ENCODE data around the gene PAPPA2.

The PAPPA2 gene

DNA sequence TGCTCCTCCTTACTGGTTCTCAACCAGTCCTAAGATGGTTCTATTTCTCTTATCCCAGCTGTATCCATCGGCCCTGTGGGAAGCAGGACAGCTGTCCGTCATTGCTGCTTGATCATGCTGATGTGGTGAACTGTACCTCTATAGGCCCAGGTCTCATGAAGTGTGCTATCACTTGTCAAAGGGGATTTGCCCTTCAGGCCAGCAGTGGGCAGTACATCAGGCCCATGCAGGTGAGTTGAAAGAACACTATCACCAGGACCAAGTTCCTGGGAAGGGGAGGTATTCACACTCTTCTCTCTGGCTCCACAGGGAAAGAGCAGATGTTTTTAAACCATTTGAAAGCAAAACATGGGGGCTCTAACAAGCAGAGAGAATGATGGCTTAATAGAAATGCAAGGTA is 302.6 kb downstream of the PAPPA2 start:
- DNase-seq (ENCODE audit: low read depth, low spot score), result no peak

DNA sequence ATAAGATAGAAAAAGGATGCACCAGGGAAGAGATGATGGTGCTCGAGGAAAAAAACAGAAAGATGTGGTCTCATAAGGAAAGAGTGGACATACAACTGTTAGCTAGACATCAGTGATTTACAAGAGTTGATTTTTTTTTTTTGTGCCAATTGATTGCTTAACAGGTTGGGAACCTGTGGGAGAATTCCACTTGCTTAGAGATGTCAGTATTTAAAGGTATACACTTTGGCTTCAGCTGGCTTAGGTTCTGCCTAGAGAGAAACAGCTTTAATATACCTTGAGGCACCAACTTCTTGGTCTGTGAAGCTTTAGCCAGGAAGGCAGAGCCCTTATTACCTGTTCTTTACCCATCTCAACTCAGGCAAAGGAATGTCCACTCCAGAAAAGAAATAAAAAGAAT is 303.8 kb downstream of the PAPPA2 start:
- DNase-seq (ENCODE audit: low read depth, low spot score), result no peak

DNA sequence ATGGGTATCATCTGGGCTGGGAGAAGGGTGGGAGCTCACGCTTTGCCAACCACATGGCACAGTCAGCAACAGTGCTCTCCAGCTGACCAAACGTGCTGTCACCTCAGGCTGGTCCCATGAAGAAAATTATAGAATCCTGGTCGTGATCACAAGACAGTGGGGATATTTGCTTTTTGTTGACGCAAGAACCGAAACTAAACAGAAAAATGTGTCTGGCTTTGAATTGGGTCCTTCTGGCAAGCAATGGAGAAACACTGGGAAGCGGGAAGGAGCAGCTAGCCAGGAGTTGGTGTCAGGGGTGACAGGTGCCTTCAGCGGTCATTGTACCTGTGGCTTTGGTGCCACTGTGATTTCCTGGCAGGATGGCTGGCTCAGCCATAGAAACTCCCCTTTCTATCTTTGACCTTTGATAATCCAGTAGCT is 304.8 kb downstream of the PAPPA2 start:
- no peak for DNase-seq (ENCODE audit: low read depth, low spot score)

DNA sequence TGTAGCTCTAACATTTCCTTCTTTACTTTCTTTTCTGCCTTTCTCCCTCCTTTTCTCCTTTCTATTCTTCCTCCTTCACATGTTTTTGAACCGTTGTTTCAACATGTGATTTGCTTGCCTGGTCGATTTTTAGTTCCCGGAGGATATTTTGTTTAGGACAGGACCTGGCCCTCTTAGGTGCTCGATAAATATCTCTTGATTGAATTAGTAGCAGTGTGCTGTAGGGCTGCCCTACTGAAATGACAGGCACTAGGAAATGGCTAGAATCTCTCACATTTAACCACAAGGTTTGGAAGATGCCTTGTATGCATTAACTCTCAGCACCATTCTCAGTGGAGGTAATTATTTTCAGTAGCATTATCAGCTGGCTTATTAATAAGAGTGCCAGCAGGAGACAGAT is 305.6 kb downstream of the PAPPA2 start:
- no peak for DNase-seq (ENCODE audit: low read depth, low spot score)

DNA sequence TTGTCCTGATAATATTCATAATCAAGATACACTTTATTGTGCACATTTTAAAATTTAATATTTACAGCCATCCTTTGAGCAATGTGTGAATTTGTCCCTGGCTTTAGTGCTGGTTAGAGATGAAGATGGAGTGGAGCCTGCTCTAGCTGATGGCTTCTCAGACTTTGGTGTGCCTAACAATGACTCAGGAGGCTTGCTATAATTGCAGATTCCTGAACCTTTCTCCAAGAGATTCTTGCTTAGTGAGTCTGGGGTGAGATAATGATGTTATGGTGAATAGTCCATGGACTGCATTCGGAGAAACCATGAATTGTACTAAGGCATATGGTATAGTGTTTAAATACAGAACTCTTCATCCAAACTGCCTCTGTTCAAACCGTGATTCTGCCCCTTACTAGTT is 307.1 kb downstream of the PAPPA2 start:
- DNase-seq (ENCODE audit: low read depth, low spot score), result no peak

DNA sequence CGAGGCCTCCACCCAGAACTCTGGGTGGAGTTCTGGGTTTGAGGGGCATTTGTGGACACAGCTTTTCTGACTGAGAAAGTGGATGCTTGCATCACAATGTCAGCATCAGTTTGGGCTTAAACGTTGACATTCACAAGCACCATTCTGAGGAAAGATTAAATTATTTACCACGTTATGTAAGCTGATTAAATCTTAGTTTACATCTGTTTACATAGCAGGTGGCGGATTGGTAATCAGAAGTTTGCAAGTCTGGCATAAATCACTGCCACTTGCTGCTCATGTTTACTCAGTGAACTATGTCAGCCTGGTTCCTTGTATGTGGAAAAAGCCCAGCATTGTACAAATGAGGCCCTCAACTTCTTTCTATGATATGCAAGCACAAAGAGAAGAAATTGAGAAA is 310.1 kb downstream of the PAPPA2 start:
- DNase-seq (ENCODE audit: low read depth, low spot score), result no peak

DNA sequence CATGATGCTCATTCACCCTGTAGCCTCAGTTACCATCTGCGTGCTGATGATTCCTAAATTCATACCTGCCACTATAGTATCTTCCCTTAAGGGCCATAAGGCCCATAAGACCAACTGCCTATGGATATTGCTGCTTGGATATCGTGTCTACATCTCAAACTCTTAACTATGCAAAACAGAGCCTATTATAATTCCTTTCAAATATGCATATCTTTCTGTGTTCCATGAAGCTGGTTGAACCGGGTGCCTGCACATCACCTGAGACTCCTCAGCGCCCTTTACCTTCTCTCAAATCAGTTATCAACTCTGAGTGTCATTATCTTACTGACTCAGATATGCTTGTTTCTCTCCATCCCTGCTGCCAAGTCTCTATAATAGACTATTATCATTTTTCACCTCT is 311.2 kb downstream of the PAPPA2 start:
- no peak for DNase-seq (ENCODE audit: low read depth, low spot score)

DNA sequence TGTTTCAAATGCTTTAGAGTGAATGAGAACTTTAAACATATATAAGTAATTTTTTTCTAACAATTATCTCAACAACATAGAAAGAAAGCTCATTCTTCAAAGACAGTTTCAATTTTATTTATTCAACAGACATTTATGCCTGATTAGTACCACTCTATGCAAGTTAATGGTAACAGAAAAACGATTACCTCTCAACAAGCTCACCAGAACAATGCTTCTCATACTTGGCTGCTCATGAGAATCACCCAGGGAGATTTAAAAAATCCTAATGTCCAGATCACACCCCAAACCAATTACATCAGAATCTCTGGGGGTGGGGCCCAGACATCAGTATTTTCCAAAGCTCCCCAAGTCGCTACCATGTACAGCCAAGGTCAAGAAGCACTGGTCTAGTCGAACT is 312.4 kb downstream of the PAPPA2 start:
- no peak for DNase-seq (ENCODE audit: low read depth, low spot score)

DNA sequence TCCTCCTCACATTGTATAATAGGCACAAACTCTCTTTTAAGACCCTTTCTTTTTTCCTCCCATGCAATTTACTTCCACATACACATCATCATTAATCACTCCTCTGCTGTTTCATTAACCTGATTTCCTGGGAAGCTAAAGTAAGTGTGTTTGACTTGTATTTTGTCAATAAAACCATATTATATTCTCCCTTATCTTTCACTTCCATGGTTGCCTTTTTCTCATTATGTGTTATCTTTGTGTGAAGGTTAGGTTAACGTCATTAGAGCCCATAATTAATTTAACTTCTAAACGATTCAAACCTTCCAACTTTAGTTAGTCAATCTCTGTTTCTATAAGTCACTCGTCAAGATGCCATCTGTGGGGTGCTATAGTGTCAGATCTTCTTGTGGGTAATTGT is 313.0 kb downstream of the PAPPA2 start:
- DNase-seq (ENCODE audit: low read depth, low spot score), result no peak

DNA sequence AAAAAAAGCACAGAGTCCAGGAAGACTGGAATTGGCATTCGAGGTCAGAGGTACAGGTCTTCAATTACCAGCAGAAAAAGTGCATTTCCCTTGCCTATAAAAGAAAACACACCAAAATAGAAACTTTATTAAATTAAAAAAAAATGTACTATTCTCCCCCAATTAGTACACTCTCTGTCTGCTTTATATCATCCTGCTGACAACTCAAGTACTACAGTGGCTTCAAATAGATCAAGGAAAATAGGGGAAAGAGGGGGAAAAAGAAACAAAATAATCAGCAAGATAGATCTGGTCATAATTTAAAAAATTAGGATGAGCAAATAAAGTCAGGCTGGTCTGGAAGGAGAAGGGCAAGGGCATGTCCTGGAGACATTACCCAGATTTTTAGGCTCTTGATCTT is 315.1 kb downstream of the PAPPA2 start:
- DNase-seq (ENCODE audit: low read depth, low spot score), result no peak

DNA sequence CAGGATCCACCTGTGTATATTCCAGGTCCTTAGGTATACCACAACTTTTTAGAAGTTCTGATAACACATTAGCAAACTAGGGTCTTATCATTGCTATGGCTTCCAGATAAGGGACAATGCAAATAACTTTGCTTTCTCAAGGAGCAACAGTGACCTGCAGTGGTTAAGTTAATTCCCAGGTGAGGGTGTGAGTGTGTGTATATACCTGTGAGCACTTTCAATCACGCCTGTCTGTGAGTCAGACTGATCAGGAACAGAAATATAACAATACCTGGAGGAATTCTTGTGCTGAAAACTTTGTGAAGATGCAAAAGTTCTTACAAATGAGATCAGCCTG is 317.0 kb downstream of the PAPPA2 start:
- DNase-seq (ENCODE audit: low read depth, low spot score), result no peak

DNA sequence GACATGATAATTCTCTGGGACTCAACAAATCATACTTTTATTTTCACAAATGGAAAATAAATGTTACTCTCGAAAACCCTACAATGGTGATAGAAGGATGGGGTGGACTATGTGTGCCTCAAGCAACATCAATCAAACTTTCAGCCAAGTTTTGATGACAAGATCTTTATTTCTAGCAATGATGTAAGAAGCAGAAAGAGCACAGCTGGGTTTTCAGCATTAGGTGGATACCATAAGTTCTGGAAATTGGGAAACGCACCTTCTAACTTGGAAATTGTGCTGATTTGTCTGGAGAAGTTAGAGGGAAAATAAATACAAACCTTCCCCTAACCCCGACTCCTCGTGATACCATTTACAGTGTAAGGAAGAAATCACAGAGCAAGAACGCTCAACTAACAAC is 320.3 kb downstream of the PAPPA2 start:
- no peak for DNase-seq (ENCODE audit: low read depth, low spot score)

DNA sequence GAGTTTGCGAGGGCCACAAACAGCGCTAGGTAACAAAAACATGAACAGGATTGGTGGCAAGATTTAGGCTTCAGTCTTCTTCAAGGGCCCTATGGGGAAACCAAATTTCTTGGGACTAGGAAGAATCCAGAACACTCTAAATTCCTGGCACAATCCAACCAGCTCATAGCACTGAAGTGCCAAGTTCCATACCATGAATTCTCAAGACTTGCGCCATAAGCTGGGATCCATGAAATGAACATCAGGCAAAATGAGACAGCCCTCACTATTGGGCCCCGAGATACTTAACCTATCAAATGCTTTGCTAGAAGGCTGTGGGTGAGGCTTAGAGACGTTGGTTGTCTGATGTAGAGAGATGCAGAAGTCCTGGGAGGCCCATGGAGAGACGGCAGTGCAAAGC is 322.1 kb downstream of the PAPPA2 start:
- no peak for DNase-seq (ENCODE audit: low read depth, low spot score)

DNA sequence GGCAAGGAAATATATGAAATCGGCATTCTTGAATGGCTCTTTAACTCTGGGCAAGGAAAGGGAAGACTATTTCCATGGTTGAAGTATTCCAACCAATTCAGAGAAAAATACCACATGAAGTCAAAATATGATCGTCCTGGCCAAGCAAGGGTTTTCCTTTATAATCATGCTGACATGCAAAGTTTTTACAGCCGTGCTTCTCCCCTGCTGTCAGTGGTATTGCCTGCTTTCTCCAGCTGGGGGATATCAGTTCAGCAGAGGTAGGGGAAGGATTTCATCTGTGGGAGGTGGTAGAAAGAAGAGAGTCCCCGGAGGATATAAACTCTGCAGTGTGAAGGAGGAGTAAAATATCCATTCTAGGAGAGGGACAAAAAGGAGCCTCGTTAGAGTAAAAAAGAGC is 322.8 kb downstream of the PAPPA2 start:
- DNase-seq (ENCODE audit: low read depth, low spot score), result no peak

DNA sequence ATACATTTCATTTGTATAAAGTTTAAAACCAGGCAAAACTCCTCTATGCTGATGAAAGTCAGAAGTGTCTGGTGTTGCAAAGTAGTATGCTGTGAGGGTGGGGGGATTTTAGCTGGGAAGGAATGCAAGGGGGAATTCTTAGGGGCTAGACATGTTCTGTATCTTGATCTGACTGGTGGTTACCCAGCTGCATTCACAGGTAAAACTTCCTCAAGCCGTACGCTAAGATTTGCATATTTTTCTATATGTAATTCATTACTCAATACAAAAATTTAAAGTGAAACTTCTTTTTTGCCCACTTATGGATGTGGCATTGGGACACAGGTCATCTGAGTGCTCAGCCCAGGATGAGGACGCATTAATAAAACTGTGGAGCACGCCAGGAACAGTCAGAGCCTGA is 323.3 kb downstream of the PAPPA2 start:
- no peak for DNase-seq (ENCODE audit: low read depth, low spot score)

DNA sequence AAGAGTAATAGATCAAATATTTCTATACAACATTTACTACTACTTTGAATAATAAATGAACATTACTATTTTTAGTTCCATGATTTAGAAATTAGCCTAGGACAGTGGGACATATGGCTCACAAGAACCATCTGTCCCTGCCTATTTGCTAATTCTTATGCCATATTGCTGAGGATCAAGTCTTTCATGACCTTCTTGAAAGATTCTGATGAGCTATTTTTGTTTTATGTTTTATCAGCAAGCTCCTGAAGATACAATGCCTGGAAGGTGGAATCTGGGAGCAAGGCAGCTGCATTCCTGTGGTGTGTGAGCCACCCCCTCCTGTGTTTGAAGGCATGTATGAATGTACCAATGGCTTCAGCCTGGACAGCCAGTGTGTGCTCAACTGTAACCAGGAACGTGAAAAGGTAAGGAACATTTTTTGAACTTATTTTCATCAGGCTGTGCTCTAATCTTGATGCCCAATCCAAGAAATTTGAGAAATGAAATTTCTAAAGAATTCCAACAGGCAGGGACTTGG is 326.7 kb downstream of the PAPPA2 start:
- no peak for DNase-seq (ENCODE audit: low read depth, low spot score)

DNA sequence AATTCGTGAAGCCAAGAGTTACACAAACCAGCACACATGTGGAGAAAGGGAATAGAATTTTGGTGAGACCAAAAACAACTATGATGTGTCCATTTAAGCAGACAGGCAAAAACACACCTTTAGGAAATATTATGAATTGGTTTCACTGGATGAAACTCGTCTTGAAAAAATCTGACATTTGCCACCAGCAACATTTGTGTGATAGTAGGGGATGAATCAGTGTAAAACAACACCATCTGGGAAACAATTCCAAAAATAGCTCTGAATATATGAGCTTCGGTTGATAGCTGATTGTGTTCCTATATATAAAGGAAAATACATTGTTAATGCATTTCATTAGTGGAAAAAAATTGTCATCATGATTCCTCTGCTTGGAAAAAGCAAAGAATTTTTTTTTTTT is 327.8 kb downstream of the PAPPA2 start:
- DNase-seq (ENCODE audit: low read depth, low spot score), result no peak

DNA sequence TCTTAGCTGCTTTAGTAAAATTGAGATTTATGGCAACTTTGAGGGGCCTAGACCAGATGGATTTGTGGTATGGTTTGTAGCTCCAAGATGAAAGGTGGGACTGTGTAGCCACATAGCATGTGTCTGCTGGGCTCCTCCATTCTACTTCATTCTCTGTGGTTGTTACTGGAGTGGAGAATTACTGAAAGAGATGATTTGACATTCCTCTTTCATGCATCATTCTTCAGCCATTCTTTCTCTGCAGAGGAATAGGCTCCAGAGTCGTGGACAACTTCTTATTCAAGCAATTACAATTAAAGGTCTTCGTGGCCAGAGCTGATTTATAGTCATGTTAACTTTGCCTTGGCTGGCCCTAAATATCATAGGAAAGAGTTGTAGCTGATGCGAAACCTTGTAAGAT is 328.9 kb downstream of the PAPPA2 start:
- no peak for DNase-seq (ENCODE audit: low read depth, low spot score)

DNA sequence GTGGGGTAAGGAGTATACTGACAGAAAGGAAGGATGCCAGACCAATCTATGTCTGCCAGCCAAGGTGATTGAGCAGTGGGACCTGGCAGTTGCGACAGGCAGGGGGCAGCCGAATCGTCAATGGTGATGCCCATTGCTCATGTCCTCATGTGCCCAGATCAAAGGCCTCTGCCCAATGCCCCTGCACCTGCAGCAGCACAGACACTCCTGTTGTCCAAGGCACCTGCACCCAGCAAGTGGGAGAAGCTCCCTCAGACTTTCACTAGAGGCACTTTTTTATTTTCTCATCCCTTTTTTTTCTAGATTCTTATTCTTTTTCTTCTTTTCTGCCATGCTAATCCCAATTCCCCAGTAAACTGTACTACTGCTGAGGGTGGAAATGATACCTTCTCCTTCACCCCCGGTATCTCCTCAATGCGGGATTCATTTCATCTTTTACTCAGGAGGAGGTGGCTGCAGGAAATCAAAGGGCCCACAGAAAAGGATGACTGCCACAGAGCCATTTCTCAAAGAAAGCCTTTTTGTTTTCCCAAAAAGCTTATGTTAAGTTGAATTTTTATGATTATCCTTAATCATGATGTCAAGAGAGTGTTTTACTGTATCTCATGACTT is 332.0 kb downstream of the PAPPA2 start:
- DNase-seq (ENCODE audit: low read depth, low spot score), result no peak

DNA sequence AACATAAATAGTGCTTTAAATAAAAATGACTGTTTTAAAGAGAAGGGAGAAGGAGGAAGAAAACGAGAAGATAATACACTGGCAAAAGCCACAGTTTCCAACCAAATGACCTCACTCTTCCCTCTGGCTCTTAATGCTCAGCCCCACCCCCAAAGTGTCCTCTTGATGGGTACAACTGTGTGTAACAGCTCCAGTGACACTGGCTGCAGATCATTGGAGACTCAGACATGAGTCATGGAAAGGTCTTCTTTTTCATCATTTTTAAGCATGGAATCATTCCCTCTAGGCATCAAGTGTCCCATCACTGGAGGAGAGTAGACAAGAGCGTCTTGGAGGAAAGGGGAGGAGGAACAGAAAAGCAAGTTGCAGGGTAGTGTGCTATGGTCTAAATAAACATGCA is 333.0 kb downstream of the PAPPA2 start:
- no peak for DNase-seq (ENCODE audit: low read depth, low spot score)

DNA sequence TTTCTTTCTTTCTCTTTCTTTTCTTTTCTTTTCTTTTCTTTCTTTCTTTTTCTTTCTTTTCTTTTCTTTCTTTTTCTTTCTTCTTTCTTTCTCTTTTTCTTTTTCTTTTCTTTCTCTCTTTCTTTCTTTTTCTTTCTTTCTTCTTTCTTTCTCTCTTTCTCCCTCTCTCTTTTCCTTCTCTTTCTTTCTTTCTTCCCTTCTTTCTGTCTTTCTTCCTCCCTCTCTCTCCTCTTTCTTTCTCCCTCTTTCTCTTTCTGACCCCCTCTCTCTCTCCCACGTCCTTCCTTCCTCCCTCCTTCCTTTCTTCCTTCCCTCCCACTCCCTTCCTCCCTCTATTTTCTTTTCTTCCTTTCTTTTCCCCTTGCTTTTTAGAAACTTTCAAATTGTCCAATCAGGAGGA is 333.6 kb downstream of the PAPPA2 start:
- DNase-seq (ENCODE audit: low read depth, low spot score), result no peak

DNA sequence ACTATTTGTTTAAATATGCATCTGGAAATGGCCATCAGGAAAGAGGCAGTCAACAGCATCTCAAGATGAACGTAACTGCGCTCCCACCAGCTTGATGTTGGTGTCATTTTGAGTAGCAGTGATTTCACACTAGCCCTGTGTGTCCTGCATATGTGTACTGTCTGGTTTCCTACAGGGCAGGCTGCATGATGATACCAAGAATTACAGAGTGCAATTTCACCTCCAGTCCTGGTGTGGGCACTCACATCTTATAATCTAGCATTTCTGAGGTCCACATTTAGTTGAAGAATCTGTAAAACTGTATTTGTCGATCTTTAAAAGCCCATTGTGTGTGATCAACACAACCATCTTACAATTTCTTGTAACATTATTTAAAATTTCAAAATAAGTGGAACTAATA is 336.4 kb downstream of the PAPPA2 start:
- DNase-seq (ENCODE audit: low read depth, low spot score), result no peak

DNA sequence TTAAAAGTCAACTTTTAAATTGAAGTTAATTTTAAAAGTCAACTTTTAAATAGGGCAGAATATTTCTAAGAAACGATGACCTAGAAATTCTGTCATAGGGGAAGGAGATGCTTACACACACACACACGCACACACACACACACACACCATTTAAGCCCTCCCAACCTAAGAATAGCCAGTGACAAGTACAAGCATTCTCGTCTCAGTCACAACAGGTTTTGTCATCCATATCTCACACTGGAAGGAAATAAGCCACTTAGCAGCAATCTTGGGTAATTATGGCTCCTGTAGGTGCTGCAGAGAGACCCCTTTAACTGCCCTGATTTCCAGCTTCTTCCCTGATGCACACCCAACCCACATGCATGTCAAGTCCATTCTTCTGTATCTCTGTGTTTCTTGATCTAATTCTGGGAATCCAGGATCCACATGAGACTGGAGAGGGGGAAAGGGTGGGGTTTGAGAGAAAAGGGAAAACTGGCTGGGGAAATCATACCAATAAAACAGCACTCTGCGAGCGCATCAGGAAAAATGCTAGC is 338.1 kb downstream of the PAPPA2 start:
- no peak for DNase-seq (ENCODE audit: low read depth, low spot score)

DNA sequence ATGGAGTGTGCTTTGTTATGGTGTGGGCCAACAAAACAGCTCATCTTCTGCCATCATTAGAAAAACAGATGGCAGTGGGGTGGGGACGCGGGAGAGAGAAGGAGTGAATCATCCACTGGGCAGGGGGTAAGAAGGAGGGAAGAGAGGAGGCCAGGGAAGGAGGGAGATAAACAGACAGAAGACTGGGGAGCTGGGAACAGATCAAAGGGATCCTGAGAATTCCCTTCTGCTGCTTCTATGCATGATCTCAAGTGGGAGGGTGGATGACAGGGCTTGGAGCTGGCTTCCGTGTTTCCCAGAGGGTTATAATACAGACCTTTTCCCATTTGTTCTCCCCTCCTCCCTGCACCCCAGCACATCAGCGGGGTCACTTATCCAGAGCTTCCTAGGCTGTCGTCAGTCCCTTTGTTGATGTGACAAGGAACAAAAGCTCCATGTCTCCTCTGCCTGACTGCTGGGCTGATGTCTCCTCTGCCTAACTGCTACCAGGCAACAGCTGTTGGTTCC is 338.6 kb downstream of the PAPPA2 start:
- DNase-seq (ENCODE audit: low read depth, low spot score), result no peak

All from iPS DF 19.7 (cell line).